AG08396 (cell line): ENCODE results near the gene CNPY3.
"Not testable (repeated sequence)": the region's sequence is repeated elsewhere in the genome, so short reads cannot be mapped to it uniquely, and the experiment has no call there.

ENCODE experiments used
- DNase-seq: peaks from one replicate; pipeline ENCODE4 v3.0.0; 2012; ENCODE audit warnings: low spot score, mixed read lengths

CNPY3 gene

GRCh38 chr6:42928986-42929820, at the start of gene CNPY3:
TSS of gene CNPY3 (plus strand) at chr6:42929480. CDS start at chr6:42929571, 91 bp downstream.
- peak; percentile 96 for DNase-seq

GRCh38 chr6:42880240-42880817, 49.0 kb upstream of the CNPY3 start:
- not testable (repeated sequence) for DNase-seq

- DNase-seq = not testable (repeated sequence)
Measured at GRCh38 chr6:42880871-42881270, 48.4 kb upstream of the CNPY3 start.

DNA sequence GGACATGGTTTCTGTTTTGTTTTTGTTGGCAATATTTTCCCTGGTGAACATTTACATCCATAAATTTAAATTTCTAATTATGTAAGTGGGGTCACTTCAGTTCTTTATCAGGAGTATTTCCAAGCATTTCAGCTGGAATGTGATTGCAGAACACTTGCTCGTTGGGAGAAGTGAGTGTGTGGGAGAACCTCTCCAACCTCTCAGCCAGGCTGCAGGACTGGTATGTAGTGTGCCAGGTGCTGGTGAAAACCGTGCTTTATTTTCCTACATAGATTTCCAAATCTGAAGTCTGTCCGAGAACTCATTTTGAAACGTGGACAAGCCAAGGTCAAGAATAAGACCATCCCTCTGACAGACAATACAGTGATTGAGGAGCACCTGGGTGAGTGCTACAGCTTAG, 43.6 kb upstream of the CNPY3 start:
- DNase-seq = no peak

- DNase-seq = not testable (repeated sequence)
Measured at GRCh38 chr6:42888201-42888600, 41.1 kb upstream of the CNPY3 start.

- no peak for DNase-seq
Measured at GRCh38 chr6:42889815-42890214, 39.5 kb upstream of the CNPY3 start.

GRCh38 chr6:42890311-42891198, 38.7 kb upstream of the CNPY3 start:
- peak; percentile 94 for DNase-seq

- no peak for DNase-seq
Measured at GRCh38 chr6:42891199-42891722, 38.0 kb upstream of the CNPY3 start.

GRCh38 chr6:42894041-42894828, 35.0 kb upstream of the CNPY3 start:
- not testable (repeated sequence) for DNase-seq

- DNase-seq = no peak
Measured at GRCh38 chr6:42896178-42896719, 33.0 kb upstream of the CNPY3 start.

DNA sequence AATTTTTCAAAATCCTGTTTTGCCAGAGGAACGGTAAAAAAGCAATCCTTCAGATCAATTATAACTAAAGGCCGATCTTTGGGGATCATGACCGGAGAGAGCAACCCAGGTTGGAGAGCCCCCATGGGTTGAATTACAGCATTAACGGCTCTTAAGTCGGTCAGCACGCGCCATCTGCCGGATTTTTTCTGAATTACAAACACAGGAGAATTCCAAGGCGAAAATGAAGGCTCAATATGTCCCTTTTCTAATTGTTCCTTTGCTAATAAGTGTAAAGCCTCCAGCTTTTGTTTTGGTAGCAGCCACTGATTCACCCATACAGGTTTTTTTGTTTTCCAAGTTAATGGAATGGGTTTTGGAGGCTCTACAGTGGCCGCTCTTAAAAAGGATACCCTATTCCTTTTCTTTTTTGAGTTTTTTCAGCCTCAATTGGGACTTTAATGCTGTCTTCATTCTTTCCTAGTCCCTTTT, 30.4 kb upstream of the CNPY3 start:
- DNase-seq = no peak

DNA sequence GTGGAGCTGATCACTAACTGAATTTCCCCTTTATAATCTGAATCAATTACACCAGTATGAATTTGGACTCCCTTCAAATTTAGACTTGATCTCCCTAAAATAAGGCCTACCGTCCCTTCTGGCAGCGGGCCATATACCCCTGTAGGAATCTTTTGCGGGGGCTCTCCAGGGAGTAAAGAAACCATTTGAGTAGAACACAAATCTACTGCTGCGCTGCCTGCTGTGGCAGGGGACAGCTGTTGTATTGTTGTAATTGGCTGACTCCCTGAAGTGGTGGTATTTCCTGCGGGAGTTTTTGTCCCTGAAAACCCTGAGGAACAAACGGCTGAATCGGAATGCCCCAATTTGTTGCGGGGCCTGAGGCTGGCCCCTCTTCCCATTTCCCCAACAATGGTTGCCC, 29.4 kb upstream of the CNPY3 start:
- DNase-seq = no peak

DNA sequence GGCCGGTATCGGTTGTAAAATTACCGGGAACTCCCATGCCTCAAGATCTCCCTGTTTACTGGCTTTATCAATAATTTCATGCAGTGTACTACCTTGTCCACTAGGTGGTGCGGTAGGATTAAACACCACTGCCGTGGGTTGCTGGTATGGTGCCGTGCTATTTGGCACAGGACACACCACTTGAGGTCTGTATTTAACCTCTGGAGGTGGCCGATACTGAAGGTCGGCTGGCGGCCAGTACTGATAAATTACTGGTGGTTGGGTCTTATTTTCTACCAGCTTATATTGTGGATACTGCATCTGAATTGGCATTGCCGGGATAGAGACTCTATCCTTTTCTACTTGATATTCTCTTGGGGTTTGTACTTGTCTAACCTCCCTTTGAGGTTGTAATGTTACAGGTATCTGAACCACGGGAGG, 27.7 kb upstream of the CNPY3 start:
- peak; percentile 65 for DNase-seq

GRCh38 chr6:42902429-42903263, 26.6 kb upstream of the CNPY3 start:
- DNase-seq = not testable (repeated sequence)

GRCh38 chr6:42904467-42904866, 24.8 kb upstream of the CNPY3 start:
- DNase-seq = no peak

DNA sequence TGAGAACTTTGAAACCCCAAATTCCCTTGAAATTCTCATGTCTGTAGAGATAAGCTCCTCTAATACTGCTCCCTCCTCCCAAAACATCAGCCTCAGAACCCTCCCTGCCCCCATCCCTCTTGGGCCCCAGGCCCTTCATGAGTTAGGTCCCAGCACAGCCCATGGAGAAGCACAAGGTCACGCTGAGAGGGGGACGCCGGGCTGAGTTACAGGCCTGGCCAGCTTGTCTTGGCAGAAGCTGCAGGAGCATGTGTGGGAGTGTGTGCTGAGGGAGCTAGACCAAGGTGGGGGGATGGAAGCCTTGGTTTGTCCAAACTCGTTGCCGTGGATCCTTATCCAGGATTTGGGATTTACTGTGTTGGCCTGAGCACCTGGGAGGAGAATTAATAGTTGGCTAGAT, 21.9 kb upstream of the CNPY3 start:
- DNase-seq = no peak

DNA sequence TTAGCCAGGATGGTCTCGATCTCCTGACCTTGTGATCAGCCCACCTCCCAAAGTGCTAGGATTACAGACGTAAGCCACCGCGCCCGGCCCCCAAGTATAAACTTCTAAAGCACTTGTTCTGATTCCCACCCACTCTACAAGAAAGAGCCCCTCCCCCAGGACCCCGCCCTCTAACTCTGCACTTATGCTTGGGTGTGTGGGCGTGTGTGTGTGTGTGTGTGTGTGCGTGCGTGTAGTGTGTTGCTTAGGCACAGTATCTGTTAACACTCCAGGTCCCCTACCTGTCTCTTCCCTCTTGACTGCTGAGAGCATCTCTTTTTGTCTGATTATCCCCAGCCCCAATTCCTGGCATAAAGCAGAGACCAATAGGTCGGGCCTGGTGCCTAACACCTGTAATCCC, 19.4 kb upstream of the CNPY3 start:
- no peak for DNase-seq

GRCh38 chr6:42911171-42912021, 17.9 kb upstream of the CNPY3 start:
- DNase-seq = no peak

GRCh38 chr6:42914546-42914945, 14.7 kb upstream of the CNPY3 start:
- DNase-seq = no peak
